ENCODE data around the gene SPRR2A.

The SPRR2A gene

DNA sequence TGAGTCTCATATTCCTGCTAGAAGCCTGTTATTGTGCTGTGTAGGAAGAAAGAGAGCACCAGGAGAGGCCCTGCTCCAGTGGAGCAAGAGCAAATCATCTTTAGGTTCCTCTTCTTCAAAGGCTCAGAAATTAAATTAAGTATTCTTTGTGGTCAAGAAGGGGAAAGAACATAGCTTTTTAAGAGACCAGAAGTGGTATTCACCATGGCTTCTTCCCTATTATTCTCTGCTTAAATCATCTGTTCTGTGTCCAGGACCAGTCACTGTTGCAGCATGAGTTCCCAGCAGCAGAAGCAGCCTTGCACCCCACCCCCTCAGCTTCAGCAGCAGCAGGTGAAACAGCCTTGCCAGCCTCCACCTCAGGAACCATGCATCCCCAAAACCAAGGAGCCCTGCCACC is 25.2 kb downstream of the SPRR2A start:
- peaks cover 20% of the 10 kb centered on the region for H4K20me1 ChIP-seq (ENCODE audit: insufficient read depth, low read length)
- TF ChIP-seq, protein P1, sequence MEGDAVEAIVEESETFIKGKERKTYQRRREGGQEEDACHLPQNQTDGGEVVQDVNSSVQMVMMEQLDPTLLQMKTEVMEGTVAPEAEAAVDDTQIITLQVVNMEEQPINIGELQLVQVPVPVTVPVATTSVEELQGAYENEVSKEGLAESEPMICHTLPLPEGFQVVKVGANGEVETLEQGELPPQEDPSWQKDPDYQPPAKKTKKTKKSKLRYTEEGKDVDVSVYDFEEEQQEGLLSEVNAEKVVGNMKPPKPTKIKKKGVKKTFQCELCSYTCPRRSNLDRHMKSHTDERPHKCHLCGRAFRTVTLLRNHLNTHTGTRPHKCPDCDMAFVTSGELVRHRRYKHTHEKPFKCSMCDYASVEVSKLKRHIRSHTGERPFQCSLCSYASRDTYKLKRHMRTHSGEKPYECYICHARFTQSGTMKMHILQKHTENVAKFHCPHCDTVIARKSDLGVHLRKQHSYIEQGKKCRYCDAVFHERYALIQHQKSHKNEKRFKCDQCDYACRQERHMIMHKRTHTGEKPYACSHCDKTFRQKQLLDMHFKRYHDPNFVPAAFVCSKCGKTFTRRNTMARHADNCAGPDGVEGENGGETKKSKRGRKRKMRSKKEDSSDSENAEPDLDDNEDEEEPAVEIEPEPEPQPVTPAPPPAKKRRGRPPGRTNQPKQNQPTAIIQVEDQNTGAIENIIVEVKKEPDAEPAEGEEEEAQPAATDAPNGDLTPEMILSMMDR (IDR thresholded peaks at IDR 0.05; ENCODE audit: low read depth, low read length), result no peak
- 0 out of 2 replicates have a peak, but pooled peaks have one; percentile 39 for TF ChIP-seq EZH2phosphoT487 (IDR thresholded peaks at IDR 0.05; ENCODE audit: low read depth)
- no peak overlapping the region for H3K9ac ChIP-seq (ENCODE audit: low read length)
- peak overlapping the region; percentile 68 for H3K4me2 ChIP-seq (ENCODE audit: low read length)
- peaks cover 87% of the 10 kb centered on the region for H3K27me3 ChIP-seq (ENCODE audit: low read depth, low read length)
- no peak overlapping the region; the same call in 1 of the 2 replicates for H3K27ac ChIP-seq (ENCODE audit: low read length)
- peaks cover 27% of the 10 kb centered on the region for H3K4me1 ChIP-seq (ENCODE audit: low read length)
- peaks cover 4% of the 10 kb centered on the region; the same call in 1 of the 2 replicates for H3K9me3 ChIP-seq (ENCODE audit: insufficient read depth, low read length)
- no peak overlapping the region for H3K4me3 ChIP-seq (ENCODE audit: low read length)
- H2AFZ ChIP-seq (ENCODE audit: low read depth, low read length), result no peak overlapping the region
- H3K36me3 ChIP-seq (replicated peaks; ENCODE audit: low read depth, low read length), result no peaks in the 10 kb centered on the region
- H3K79me2 ChIP-seq (ENCODE audit: low read length), result no peaks in the 10 kb centered on the region

DNA sequence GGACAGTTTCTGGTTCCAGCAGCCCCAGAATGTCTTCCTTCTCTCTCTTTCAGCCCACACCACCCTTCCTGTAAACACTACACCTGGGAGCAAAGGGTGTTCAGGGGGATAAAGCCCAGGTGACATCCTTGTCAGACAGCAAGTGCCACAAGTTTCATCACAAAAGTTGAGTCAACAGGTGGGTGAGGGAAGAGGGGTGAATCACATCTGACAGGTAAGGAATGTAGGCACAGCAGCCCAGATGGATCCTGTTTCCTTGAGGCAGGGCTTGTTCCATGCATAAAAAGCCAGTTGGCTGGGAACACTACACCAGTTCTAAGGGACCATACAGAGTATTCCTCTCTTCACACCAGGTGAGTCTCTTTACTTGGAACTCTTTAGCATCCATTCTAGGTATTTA is 26.4 kb downstream of the SPRR2A start, which contains the start of gene SPRR1B:
TSS of gene SPRR1B (plus strand) at position 309 of the 400 bp plus-strand sequence. CDS start 1,143 bp downstream, outside the sequence.
- peaks cover 27% of the 10 kb centered on the region for H3K4me1 ChIP-seq (ENCODE audit: low read length)
- H2AFZ ChIP-seq (ENCODE audit: low read depth, low read length), result no peak within 1 kb of the TSS
- no peaks in the 10 kb centered on the region for H3K36me3 ChIP-seq (replicated peaks; ENCODE audit: low read depth, low read length)

DNA sequence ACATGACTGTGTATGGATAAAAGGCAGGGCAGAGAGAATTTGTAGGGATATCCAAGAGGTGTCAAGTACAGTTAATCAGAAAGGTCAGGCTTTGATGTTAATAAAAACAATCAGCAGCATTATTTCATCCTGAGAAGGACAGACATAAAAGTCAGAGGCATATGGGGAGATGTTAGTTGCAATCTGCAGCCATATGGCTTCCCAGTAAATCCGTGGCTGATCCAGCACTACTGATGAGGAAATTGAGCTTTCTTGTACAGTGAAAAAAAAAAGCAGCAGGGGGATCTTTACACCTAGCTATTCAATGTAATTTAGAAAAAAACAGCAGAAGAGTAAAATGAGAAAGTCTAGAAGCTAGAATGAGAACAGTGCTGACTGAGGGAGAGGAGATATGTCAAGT is 28.5 kb downstream of the SPRR2A start:
- Histone ChIP-seq H3K27ac (ENCODE audit: low read length) (no peak overlapping the region), H3K4me3 (ENCODE audit: low read length) (no peak overlapping the region)

More for the DNA sequence above, 26.4 kb downstream of the SPRR2A start, which contains the start of gene SPRR1B:
- Histone ChIP-seq H3K79me2 (ENCODE audit: low read length) (no peaks in the 10 kb centered on the region), H4K20me1 (ENCODE audit: insufficient read depth, low read length) (peaks cover 20% of the 10 kb centered on the region), H3K4me2 (ENCODE audit: low read length) (peak within 1 kb of the TSS; percentile 34), H3K9ac (ENCODE audit: low read length) (no peak within 1 kb of the TSS), H3K4me3 (ENCODE audit: low read length) (no peak within 1 kb of the TSS), H3K9me3 (ENCODE audit: insufficient read depth, low read length) (peaks cover 4% of the 10 kb centered on the region; the same call in 1 of the 2 replicates), H3K27me3 (ENCODE audit: low read depth, low read length) (peaks cover 84% of the 10 kb centered on the region), H3K27ac (ENCODE audit: low read length) (no peak within 1 kb of the TSS)
- TF ChIP-seq, protein P1 (IDR thresholded peaks at IDR 0.05; ENCODE audit: low read depth, low read length), result no peak
- no peak for TF ChIP-seq EZH2phosphoT487 (IDR thresholded peaks at IDR 0.05; ENCODE audit: low read depth)

DNA sequence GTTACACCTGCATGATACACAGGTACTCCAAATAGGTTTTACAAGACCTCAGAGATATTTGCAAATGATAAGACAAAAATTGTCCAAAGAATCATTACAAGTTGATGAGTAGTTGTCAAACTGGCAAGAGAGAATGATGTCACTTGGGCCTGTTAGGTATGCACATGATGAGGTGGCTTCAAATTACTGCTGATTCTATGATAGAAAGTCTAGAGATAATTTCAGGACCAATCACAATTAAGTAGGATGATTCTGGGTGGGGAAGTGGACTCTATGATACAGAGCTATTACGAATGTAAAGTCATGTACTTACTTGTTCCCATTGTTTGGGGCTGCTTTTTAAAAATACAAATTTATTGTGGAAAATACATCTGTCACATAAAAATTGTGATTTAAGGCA is 31.5 kb downstream of the SPRR2A start:
- TF ChIP-seq EZH2phosphoT487 (IDR thresholded peaks at IDR 0.05; ENCODE audit: low read depth), result no peak
- TF ChIP-seq, protein P1 (IDR thresholded peaks at IDR 0.05; ENCODE audit: low read depth, low read length), result no peak
- H3K36me3 ChIP-seq (replicated peaks; ENCODE audit: low read depth, low read length), result no peaks in the 10 kb centered on the region
- H3K9me3 ChIP-seq (ENCODE audit: insufficient read depth, low read length), result peaks cover 4% of the 10 kb centered on the region; the same call in 1 of the 2 replicates
- H3K79me2 ChIP-seq (ENCODE audit: low read length), result no peaks in the 10 kb centered on the region
- H4K20me1 ChIP-seq (ENCODE audit: insufficient read depth, low read length), result peaks cover 3% of the 10 kb centered on the region; the same call in 1 of the 2 replicates
- H3K27me3 ChIP-seq (ENCODE audit: low read depth, low read length), result peaks cover 82% of the 10 kb centered on the region
- H3K4me1 ChIP-seq (ENCODE audit: low read length), result peaks cover 16% of the 10 kb centered on the region
- no peak overlapping the region for H3K4me3 ChIP-seq (ENCODE audit: low read length)
- no peak overlapping the region for H3K4me2 ChIP-seq (ENCODE audit: low read length)
- H3K9ac ChIP-seq (ENCODE audit: low read length), result no peak overlapping the region
- H2AFZ ChIP-seq (ENCODE audit: low read depth, low read length), result no peak overlapping the region
- H3K27ac ChIP-seq (ENCODE audit: low read length), result no peak overlapping the region

More for the DNA sequence above, 28.5 kb downstream of the SPRR2A start:
- H3K9me3 ChIP-seq (ENCODE audit: insufficient read depth, low read length), result peaks cover 4% of the 10 kb centered on the region; the same call in 1 of the 2 replicates
- peaks cover 26% of the 10 kb centered on the region for H3K4me1 ChIP-seq (ENCODE audit: low read length)
- H3K4me2 ChIP-seq (ENCODE audit: low read length), result no peak overlapping the region
- H3K9ac ChIP-seq (ENCODE audit: low read length), result no peak overlapping the region
- no peaks in the 10 kb centered on the region for H3K79me2 ChIP-seq (ENCODE audit: low read length)
- TF ChIP-seq, protein P1 (IDR thresholded peaks at IDR 0.05; ENCODE audit: low read depth, low read length), result no peak
- no peak for TF ChIP-seq EZH2phosphoT487 (IDR thresholded peaks at IDR 0.05; ENCODE audit: low read depth)
- peaks cover 20% of the 10 kb centered on the region for H4K20me1 ChIP-seq (ENCODE audit: insufficient read depth, low read length)
- H2AFZ ChIP-seq (ENCODE audit: low read depth, low read length), result no peak overlapping the region
- H3K27me3 ChIP-seq (ENCODE audit: low read depth, low read length), result peaks cover 85% of the 10 kb centered on the region
- H3K36me3 ChIP-seq (replicated peaks; ENCODE audit: low read depth, low read length), result no peaks in the 10 kb centered on the region

Measured in OCI-LY3 (cell line).